ENCODE results near the gene PIGS.
"Not testable (repeated sequence)": the region's sequence is repeated elsewhere in the genome, so short reads cannot be mapped to it uniquely, and the experiment has no call there.

The PIGS gene

GRCh38 chr17:28528327-28529012 is 42.9 kb downstream of the PIGS start:
- peak; percentile 39 to 46 for DNase-seq

DNA sequence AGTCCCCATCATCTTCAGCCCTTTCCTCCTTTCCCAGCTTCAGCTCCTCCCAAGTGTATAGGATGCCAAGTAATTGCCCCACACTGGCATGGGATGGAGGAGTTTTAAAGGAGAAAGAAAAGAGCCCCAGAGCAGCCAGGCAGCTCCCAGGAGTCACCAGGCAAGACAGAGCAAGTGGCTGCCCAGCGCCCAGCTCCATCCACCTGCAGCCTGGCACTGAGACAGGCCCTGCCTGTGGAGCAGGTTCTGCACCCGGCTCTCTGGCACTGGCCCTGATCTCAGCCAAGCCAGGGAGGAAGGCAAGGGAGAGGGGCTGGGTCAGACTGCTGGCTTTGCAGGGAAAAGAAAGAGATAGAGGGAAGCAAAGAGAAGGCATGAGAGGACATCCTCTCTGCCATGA is 43.5 kb downstream of the PIGS start:
- DNase-seq = no peak

DNA sequence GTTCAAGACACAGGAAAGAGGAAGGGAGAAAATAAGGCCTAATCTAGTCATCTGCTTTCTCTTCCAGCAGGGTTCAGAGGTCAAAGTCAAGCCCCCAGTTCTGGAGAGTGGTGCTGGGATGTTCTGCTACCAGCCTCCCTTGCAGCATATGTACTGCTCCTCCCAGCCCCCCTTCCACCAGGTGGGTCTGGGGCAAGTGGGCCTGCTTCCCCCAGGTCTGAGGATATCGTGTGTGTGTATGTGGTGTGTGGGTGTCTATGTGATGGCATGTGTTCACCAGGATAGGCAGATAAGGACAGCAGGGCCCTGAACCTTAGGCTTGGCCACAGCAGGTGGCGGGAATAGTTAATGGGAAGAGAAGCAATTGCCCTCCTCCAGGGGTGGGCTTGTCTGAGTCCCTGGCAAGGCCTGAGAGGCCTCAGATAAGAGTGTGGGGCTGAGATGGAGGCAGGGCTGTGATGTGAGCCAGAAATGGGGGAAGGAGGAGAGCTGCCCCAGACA is 44.1 kb downstream of the PIGS start:
- no peak for DNase-seq

- DNase-seq = peak; percentile 47 to 60
Observed at GRCh38 chr17:28526381-28526780, 44.9 kb downstream of the PIGS start.

GRCh38 chr17:28524476-28525424 is 46.6 kb downstream of the PIGS start:
- DNase-seq = no peak

GRCh38 chr17:28523876-28524275 is 47.4 kb downstream of the PIGS start:
- no peak for DNase-seq

GRCh38 chr17:28523186-28523585 is 48.1 kb downstream of the PIGS start:
- DNase-seq = no peak

GRCh38 chr17:28522281-28522680 is 49.0 kb downstream of the PIGS start:
- not testable (repeated sequence) for DNase-seq

GRCh38 chr17:28521311-28522085 is 49.8 kb downstream of the PIGS start:
- DNase-seq = no peak

DNA sequence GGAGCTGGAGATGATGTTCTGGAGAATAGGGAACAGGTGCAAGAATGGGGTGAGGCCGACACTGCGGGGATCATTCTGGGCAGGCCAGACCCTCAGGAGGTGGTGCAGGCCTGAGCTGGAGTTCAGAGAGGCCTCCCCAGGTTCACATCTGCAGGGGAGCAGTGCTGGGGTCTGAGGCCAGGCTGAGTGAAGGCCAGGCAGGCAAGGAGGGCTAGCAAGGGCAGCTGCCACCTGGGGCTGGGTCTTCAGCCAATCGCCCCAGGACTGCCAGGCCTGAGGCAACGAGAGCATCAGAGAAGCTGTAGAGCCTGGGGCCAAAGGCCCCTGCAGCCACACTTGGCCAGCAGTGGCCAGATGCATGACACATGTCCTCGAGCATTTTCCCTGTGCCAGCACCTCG is 50.6 kb downstream of the PIGS start:
- DNase-seq = no peak

DNA sequence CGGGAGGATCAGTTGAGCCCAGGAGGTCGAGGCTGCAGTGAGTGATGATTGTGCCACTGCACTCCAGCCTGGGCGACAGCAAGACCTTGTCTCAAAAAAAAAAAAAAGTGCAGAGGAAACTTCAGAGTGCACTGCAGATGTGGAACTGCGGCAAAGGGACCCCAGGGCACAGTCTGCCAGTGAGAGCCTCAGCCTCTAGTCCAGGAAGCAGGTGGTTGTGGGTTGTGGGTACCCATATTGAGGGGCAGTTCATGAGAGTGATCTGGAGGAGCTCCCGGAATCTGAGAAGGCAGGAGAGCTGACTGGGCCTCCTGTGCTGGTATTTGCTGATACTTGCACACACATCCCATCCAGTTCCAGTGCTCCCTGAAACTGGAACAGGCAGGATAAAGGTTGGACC is 52.1 kb downstream of the PIGS start:
- no peak for DNase-seq

DNA sequence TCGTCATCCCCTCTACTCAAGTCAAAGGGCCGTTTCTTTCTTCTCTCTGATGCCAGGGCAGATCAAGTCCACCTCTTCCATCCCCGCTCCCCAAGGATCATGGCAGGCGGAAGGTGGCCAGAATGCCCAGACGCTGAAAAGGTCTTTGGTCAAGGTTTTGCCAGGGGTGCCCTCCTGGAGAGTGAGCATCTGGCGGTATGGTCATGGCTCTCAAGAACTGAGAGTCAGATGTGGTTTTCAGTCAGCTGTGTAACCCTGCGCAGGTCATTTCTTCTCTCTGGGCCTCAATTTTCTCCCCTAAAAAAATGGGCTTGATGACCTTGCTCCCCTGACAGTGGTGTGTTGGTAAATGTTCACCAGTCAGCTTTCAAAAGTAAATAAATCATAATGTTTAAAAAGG is 52.7 kb downstream of the PIGS start:
- no peak for DNase-seq

DNA sequence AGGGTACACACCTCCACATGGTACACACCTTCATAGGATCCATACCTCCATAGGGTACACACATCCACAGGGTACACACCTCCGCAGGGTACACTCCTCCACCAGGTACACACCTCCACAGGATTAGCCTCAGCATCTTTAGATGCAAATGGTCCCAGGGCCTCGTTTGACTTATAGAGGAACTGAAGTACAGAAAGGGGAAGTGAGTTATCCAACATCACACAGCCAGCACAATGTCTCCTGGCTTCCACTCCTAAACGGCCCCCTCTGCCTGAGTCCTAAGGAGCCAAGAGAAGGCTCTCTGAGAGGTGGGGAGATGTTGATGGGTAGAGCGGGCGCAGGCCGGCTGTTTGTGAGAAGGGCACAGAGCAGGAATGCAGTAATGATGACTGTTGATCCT is 53.2 kb downstream of the PIGS start:
- no peak for DNase-seq

GRCh38 chr17:28515518-28515917 is 55.8 kb downstream of the PIGS start:
- no peak for DNase-seq

- DNase-seq = no peak
Observed at GRCh38 chr17:28514561-28515002, 56.7 kb downstream of the PIGS start.

DNA sequence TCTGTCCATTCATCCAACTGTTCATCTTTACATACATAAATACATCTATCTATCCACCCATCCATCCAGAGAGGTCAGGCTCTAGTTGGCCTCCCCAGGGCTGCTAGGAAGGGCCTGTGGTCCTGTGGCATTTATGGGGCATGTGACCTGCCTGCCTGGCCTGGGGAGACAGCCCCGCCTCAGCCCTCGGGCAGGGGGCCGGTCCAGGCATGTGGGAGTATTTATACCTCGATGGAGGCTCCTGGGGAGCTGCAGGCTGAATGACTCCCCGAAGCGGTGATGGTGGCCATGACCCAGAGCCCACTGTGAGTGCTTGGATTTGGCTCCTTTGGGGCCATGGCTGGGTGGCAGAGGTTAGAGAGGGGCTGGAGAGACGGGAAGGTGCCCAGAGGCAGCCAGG is 57.8 kb downstream of the PIGS start:
- no peak for DNase-seq

GRCh38 chr17:28511858-28512461 is 59.4 kb downstream of the PIGS start:
- DNase-seq = peak; percentile 85 to 86

DNA sequence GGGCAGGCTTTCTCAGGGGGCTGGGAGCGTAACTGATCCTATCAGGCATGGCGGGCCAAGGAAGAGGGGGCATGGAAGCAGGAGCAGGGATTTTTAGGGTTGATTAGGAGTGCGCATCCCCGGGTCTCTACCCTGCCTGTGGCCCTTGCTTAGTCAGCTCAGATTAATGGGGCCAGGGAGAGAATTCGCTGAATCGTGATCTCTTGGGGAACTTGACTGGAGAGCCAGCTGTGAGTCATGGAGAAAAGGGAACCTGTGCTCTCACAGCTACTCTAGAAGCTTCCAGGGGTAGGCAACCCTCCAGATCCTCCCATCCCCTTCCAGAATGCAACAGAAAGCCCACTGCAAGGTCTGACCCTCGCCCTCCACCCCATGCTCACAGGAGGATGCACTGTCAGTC is 61.5 kb downstream of the PIGS start:
- DNase-seq = peak in 1 of 2 experiments; percentile 45

GRCh38 chr17:28508211-28508724 is 63.1 kb downstream of the PIGS start:
- DNase-seq = peak; percentile 94 to 97

DNA sequence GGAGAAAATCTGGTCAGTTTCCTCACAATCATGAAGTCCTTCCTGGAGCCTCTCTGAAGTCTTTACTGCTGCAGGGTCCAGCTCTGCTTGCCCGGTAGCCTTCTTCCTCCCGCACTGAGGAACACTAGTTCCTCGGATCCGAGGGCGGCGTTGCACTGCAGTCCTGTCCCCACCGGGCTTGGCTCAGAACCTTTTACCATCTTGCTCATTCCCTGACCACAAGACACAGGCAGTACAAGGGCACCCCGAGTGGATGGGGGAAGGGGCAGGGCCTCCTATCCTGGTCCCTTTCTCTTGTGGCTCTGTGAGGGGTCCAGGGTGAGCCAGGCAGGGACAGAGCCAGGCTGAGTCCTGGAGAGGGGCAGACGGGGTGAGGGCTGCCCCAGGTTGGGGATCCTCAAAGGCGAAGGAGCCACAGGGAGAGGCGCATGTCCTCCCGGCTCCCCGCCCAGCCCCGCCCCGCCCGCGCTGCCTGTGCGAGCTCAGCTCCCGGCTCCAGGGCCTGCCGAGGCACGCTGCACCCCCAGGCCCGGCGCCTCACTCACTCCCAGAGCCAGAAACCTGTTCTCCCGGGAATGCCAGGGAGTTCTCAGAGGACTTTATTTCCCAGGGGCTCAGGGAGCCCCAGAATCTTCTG is 63.6 kb downstream of the PIGS start:
- DNase-seq = no peak

- peak; percentile 20 to 43 for DNase-seq
Observed at GRCh38 chr17:28506763-28507487, 64.4 kb downstream of the PIGS start.

Data from NCI-H524 (cell line).